HG03175 (cell line): ENCODE measurements around the gene DPP8.
"Not testable (repeated sequence)": the region's sequence is repeated elsewhere in the genome, so short reads cannot be mapped to it uniquely, and the experiment has no call there.

Experiments used
- ATAC-seq: cut with Tn5 transposase; IDR thresholded peaks from one replicate; pipeline ENCODE4 v1.9.1; 2021; ENCODE audit warnings: mild to moderate bottlenecking, moderate library complexity; ENCODE audit not compliant: unreplicated experiment

DPP8 gene

DNA sequence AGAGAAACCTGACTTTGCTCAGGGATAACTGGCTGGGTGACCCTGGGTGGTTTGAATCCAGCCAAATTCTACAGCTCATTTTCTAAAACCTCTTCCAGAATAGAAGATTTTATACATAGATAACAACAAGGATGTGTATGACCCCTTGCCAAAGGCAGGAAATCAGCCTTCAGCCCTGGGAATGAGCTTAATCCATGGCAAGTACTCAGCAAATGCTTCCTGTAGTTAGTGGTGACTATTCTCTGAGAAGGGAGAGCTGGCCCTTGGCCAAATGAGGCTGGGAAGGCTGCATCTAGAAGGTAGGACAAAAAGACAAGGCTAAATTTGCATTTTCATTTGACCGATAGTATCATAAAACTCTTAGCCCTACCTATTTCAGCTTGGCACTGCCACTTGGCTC is 8.1 kb upstream of the DPP8 start:
- no peak for ATAC-seq

DNA sequence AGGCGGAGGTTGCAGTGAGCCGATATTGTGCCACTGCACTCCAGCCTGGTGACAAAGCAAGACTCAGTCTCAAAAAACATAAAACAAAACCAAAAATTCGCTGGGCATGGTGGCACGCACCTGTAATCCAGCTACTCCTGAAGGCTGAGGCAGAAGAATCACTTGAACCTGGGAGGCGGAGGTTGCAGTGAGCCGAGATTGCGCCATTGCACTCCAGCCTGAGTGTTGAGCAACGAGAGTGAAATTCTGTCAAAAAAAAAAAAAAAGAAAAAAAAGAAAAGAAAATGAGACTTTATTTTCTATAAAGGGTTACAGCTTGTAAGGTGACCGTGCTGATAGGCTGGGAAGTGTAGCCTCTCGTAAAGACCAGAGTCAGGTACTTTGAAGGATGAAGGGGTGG is 6.7 kb upstream of the DPP8 start:
- no peak for ATAC-seq

DNA sequence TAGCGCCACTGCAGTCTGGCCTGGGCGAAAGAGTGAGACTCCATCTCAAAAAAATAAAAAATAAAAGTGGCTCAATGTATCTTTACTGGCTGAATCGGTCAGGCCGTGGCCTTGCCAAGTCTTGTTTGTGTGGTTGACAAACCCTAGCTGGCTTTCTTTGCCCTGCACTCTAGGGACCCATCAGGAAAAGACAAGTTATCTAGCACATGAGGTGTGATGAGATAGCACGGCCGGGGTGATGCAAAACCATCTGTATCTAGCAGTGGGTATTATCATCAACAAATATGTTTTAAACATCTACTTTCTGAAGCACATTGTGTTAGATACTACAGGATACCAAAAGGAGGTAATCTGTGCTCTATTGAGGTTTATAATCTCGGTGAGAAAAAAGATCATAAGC is 3.9 kb upstream of the DPP8 start:
- no peak for ATAC-seq

DNA sequence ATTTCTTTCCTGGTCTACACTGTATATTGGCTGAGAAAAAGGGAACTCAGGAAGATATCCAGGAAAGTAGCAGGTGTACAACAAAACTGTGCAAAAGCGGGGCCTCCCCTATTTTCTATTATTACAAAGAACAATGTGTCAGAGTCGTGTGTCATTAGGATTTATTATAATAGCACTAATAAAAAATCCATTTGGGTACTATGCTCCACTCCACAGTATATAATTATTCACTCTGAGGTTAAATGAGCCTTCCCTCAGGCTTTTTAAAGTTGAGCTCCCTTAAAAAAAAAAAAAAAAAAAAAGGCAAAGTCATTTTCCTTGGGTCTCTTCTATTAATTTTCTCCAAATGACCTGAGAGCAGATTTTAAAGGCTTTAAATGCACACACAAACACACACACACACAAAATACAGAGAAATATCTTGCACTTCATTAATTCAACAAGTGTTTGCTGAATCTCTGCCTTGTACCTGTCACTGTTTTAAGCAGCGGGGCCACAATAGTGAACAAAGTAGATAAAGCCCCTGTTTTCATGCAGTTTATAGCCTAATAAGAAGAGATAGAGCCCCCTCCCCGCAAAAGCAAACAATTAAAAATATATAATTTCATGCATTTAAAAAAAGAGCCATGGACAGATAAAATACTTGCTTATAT is 1.3 kb upstream of the DPP8 start:
- no peak for ATAC-seq

DNA sequence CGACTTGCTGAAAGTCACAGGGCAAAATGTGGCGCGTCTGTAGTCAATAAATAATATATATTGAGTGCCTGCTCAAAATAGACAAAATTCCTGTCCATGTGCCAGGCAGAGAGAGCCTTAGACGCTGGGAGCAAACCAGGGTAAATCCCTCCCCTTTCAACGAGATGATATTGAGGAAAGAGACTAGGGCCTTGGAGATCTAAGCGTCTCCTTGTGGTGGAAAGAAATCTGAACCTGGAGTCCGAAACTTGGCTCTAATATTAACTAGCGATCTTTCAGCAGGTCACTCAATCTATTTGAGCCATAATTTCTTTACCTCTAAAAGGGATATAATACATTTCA is 348 bp upstream of the DPP8 start:
- peak; percentile 9 for ATAC-seq

DNA sequence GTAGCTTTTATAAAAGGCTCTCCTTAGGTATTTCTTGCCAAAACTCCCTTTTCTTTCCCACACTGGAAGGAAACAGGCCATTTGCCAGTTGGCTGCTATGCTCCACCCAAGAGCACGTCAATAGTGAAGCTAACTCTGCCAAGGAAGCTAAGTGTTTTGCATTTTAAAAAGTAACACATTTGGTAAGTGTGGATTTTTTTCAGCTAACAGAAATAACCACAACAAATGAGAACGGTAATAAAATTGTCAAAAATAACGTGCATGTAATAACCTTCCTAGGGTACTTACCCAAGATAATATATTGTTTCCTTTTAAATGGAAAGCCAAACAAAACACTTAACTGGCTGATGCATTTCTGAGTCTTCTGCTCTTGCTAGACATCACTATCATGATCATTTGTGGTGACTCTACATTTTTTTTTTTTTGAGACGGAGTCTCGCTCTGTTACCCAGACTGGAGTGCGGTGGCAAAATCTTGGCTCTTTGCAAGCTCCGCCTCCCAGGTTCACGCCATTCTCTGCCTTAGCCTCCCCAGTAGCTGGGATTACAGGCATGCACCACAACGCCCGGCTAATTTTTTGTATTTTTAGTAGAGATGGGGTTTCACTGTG is 4.6 kb downstream of the DPP8 start:
- ATAC-seq = no peak

DNA sequence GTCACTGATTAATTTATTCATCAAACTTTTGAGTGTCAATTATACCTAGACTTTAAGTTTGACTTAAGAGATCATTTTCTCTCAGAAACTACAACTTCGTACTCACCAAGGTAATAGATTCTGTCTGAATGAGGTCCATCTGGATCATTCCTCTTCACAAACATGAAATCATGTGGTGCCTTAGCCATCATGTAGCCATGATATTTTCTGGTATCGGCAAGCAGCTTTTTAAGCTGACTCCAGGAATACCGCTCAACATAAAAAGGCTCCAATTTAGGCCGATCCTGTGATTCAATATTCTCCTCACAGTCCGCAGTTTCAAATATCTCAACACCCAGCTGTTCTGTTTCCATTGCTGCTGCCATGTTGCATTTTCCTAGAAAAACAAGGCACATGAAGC is 5.3 kb downstream of the DPP8 start:
- ATAC-seq = no peak

DNA sequence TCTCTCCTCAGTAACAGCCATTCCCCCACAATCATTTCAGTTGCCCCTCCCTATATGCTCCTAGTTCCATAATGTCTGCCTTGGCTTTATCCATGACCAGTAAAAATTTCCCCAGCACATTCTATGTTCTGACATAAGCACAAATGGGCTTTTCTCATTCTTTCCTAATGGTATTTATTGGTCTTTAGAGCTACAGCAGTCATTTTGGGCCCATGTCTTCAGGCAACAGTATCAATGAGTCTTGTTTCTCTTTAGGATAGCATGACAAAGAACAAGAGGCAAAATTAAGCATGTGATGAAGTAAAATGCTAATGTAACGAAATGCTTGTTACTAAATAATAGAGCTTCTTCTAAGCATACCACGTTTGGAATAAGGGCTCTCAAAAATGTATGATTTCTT is 8.2 kb downstream of the DPP8 start:
- no peak for ATAC-seq

DNA sequence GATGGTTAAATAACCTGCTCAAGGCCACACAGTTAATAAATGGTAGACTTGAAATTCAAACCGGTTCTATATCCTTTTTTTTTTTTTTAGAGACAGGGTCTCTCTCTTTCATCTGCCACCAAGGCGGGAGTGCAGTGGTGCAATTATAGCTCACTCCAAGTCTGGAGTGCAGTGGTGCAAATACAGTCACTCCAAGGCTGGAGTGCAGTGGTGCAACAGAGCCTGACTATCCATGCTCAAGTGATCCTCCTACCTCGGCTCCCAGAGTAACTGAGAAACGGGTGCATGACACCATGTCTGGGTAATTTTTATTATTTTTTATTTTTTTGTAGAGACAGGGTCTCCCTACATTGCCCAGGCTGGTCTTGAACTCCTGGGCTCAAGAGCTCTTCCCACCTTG is 23.4 kb downstream of the DPP8 start:
- no peak for ATAC-seq

DNA sequence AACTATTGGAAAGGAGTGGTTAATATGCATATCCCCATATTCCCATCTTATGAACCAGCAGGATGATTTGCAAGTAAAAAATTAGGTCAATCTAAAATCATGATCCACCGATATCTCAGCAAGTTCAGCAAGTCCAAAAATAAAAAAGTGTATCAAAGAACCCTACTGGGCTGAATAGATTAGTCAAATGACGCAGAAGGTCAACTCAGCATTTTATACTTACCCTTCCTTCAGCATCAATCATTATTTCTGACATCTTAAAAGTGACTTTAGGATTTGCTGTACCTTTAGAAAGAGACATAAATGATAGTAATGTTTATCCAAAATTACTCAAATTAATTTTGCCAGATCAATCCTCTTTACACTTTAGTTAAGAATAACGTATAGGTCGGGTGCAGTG is 32.6 kb downstream of the DPP8 start:
- no peak for ATAC-seq

DNA sequence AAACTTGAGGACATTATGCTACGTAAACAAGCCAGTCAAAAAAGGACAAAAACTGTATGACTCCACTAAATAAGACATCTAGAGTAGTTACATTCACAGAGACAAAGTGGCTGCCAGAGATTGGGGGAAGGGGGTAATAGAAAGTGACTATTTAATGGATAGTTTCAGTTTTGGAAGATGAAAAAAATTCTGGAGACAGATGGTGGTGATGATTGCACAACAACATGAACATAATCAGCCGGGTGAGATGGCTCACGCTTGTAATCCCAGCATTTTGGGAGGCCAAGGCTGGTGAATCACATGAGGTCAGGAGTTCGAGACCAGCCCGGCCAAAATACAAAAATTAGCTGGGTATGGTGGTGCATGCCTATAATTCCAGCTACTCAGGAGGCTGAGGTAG is 40.6 kb downstream of the DPP8 start:
- no peak for ATAC-seq

DNA sequence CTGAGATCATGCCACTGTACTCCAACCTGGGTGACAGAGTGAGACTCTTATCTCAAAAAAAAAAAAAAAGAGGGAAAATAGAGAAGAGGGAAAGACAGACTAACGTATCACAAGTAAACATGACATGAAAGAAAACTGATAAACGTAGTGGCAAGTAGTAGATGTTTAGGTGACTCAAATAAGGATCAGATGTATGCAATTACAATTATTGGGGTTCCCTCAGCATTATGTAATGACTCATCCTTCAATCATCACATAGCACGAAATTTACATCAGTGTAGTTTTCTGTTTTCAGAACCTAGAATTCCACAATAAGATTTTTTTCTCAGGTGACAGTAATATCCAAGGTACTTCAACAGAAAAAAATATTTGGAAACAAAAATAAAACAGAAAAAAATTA is 46.6 kb downstream of the DPP8 start:
- no peak for ATAC-seq

DNA sequence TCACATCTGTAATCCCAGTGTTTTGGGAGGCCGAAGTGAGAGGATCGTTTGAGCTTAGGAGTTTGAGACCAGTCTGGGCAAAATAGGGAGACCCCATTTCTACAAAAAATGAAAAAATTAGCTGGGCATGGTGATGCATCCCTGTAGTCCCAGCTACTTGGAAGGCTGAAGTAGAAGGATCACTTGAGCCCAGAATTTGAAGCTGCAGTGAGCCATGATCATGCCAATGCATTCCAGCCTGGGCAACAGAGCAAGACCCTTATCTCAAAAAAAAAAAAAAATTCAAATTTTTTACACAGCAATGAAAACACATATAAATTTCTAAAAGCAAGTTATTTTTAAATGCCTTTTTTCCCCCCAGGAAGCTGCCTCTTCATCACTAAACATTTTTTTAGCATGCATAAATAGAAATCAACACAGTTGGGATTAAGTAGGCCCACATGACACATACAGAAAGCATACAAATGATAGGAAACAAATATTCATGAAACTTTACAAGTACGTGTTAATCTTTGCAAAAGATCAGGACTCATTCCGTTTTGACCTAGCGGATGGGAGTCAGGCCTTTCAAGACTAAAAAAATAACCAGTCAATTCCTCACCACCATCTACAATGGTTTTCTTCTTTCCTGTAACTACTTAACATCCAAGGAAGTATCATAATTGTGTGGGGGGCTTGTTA is 49.1 kb downstream of the DPP8 start:
- no peak for ATAC-seq

DNA sequence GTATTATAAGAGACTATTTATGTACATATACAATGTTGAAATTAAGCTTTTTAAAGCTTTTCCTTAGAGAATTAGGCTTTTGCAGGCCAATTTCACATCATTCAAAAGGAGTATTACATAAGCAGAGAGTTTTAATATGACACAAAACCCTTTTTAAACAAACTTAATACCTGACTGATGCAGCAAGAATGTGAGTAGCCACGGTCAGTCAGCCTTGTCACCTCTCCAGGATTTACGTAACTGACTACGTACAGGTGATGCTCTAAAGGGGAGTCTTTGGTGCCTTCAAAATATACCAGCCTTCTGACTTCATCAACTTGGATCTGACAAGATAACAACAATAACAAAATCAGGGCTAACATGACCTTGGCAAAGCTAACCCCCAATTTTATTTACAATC is 50.6 kb downstream of the DPP8 start:
- no peak for ATAC-seq

DNA sequence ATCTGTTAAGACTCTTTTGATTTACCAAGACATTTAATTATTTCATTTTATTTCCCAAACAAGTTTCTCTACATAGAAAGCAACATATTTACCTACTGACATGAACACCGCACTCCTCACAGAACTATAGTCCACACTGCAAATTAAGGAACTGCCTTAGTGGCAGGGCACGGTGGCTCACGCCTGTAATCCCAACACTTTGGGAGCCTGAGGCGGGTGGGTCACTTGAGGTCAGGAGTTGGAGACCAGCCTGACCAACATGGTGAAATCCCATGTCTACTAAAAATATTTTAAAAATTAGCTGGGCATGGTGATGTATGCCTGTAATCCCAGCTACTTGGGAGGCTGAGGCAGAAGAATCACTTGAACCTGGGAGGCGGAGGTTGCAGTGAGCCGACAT is 54.4 kb downstream of the DPP8 start:
- ATAC-seq = not testable (repeated sequence)

DNA sequence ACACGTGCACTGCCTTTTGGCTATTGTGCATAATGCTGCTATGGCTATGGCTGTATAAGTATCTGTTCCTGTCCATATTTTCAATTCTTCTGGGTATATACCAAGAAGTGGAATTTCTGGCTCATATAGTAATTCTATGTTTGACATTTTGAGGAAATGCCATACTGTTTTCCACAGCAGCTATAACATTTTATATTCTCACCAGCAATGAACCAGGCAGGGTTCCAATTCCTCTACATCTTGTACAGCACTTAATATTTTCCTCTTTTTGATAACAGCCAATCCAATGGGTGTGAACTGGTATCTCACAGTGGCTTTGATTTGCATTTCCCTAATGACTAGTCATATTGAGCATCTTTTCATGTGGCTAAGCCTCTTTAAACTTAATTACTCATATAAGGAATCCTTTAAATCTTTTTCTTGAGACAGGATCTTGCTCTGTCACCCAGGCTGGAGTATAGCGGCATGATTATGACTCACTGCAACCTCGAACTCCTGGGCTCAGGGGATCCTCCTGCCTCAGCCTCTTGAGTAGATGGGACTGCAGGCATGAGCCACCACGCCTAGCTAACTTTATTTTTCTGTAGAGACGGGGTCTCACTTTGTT is 56.6 kb downstream of the DPP8 start:
- no peak for ATAC-seq

DNA sequence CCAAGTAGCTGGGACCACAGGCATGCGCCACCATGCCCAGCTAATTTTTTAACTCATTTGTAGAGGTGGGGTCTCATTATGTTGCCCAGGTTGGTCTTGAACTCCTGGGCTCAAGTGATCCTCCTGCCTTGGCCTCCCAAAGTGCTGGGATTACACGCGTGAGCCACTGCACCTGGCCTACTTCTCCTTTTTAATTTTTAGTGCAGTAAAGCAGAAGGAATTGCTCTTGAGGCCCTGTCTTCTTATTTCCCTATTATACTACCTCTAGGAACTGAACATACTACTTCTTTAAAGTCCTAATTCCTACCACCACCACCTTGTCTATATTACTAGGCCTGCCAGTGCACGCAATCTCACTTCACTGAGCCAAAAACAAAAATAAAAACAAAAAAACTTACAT is 62.2 kb downstream of the DPP8 start:
- ATAC-seq = not testable (repeated sequence)

DNA sequence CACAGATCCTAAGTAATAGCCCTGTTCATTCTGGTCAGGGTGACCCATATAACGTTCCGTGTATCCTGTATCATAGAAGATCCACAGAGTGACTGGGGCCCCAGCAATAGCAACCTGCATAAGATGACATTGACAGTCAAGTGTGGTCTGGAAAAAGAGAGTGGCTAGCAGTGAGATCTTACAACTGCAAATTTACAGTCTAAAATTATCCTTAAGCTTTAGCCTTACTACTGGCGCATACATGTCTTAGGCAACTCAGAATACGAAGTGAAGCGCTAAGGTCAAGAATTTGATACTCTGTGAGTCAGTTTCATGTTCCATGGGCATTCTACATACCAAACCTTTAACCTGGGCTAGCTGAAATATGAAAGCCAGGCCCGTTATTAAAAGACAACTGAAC is 65.5 kb downstream of the DPP8 start:
- ATAC-seq = no peak

DNA sequence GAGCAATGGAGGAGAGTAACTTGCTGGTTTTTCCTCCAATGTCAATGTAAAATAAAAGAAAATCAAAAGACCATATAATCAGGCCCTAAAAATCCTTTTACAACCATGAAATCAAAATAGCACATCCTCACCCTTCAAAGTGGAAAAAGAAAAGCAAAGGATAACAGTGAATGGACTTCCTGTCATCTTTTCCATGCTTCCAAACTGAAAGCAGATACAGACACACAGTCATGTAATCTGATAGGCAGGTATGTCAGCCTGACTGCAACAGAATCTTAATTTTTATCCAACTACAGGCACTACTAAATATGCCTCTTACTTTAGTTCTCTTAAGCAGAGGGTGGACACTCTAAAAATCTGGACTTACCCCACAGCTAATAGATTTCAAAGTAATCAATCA is 66.9 kb downstream of the DPP8 start:
- no peak for ATAC-seq

DNA sequence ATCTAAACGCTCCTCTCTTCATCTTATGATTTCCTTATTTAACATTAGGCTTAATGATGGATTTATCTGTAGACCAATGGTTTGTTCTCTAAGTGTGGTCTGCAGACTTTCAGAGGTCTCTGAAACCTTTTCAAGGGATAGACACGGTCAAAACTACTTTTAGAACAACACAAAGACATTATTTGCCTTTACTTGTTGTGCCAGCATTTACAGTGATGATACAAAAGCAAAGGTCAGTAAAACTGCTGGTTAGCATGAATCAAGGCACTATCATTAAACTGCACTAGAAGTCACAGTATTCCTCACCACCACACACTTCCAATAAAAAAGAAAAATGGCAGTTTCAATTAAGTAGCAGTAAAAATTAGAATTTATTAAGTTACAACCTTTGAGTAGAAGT is 70.3 kb downstream of the DPP8 start:
- ATAC-seq = no peak

DNA sequence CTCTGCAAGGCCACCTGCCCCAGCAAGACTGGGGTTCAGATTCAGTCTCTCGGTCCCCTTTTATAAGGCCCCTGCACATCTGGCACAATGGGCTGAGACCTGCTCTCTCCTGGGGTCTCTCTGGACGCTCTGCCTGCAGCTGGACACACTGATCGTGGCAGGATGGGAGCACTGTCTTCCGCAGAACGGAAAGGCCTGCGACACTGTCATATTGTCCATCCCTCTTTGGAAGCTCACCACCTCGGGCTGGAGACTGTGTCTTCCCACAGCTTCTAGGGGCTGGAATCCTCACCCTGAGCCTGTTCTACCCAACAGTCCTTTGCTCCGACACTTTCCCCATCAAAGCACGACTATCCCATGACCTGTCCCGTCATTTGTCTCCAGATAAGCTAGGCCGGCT is 83.3 kb downstream of the DPP8 start:
- ATAC-seq = no peak

DNA sequence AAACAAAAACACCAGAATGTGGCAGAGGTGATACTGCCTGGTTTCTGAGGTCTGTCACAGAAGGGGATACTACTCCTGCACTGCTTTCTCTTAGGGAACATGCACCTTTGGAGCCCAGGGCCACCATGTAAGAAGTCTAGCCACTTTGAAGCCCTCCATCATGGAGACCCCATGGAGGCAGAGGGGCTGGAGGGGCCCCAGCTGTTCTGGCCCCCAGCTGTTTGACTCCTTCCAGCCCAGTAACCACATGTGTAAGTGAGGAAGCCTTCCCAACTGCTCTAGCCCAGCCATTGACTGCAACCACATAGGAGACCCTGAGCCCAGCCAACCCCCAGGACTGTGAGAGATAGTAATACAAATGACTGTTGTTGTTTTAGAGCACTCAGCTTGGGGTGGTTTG is 85.8 kb downstream of the DPP8 start:
- ATAC-seq = no peak
